ENCODE results near the gene FSHB.

Gene FSHB

DNA sequence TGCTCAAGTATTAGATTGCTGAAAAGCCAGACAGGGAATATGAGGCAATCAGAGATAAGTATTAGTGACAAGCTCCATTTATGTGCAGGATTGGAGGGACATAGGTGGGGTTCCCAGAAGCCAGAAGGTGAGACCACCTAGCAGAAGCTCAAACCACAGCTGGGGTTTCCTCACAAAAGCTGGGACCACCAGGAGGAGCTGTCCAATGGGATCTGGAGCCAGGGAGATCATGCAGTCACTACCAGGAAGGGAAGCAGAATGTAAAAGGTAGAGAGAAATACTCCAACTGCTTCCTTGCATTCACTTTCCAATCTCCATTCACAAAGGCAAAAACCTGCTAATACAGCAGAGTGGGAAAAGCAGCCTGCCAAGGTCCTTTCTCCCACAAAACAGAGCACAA lies 5.2 kb upstream of the FSHB start:
- Histone ChIP-seq H3K27me3 (replicated peaks; ENCODE audit: control insufficient read depth, insufficient read depth, low read length) (no peaks in the 10 kb centered on the region), H3K36me3 (ENCODE audit: control insufficient read depth, insufficient read depth, low read length) (no peaks in the 10 kb centered on the region), H3K4me3 (replicated peaks; ENCODE audit: low read depth, low read length) (no peak overlapping the region)
- DNase-seq (ENCODE audit: extremely low read depth, insufficient read length), result no peak
- TF ChIP-seq, protein P1, sequence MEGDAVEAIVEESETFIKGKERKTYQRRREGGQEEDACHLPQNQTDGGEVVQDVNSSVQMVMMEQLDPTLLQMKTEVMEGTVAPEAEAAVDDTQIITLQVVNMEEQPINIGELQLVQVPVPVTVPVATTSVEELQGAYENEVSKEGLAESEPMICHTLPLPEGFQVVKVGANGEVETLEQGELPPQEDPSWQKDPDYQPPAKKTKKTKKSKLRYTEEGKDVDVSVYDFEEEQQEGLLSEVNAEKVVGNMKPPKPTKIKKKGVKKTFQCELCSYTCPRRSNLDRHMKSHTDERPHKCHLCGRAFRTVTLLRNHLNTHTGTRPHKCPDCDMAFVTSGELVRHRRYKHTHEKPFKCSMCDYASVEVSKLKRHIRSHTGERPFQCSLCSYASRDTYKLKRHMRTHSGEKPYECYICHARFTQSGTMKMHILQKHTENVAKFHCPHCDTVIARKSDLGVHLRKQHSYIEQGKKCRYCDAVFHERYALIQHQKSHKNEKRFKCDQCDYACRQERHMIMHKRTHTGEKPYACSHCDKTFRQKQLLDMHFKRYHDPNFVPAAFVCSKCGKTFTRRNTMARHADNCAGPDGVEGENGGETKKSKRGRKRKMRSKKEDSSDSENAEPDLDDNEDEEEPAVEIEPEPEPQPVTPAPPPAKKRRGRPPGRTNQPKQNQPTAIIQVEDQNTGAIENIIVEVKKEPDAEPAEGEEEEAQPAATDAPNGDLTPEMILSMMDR (IDR thresholded peaks at IDR 0.05; ENCODE audit: insufficient read depth, low read length, poor library complexity, severe bottlenecking), result no peak

DNA sequence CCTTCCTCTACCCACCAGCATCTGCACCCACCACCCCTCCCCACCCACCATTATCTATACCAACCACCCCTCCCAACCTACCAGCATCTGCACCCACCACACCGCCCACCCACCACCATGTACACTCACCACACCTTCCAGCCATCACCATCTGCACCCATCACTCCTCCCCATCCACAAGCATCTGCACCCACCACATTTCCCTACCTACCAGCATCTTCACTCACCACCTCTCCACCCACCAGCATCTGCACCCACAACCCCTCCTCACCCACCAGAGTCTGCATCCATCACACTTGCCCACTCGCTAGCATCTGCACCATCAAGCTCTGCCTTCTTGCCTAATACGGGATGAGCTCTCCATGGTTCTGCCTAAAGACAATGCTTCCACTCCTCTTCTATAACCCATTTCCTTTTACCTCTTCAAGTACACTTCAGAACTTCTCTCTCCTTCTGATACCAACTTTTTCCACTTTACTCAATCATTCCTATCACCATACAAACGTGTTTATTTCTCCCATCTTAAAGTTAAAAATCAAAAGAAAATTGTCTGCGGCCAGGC lies 2.4 kb upstream of the FSHB start:
- Histone ChIP-seq H3K4me3 (replicated peaks; ENCODE audit: low read depth, low read length) (no peak overlapping the region), H3K36me3 (ENCODE audit: control insufficient read depth, insufficient read depth, low read length) (no peaks in the 10 kb centered on the region), H3K27me3 (replicated peaks; ENCODE audit: control insufficient read depth, insufficient read depth, low read length) (no peaks in the 10 kb centered on the region)
- TF ChIP-seq, protein P1 (IDR thresholded peaks at IDR 0.05; ENCODE audit: insufficient read depth, low read length, poor library complexity, severe bottlenecking), result no peak
- DNase-seq (ENCODE audit: extremely low read depth, insufficient read length), result no peak

GRCh38 chr11:30239025-30239424 lies 8.2 kb downstream of the FSHB start:
- H3K36me3 ChIP-seq (ENCODE audit: control insufficient read depth, insufficient read depth, low read length), result no peaks in the 10 kb centered on the region
- H3K4me3 ChIP-seq (replicated peaks; ENCODE audit: low read depth, low read length), result no peak overlapping the region
- TF ChIP-seq, protein P1 (IDR thresholded peaks at IDR 0.05; ENCODE audit: insufficient read depth, low read length, poor library complexity, severe bottlenecking), result no peak
- DNase-seq (ENCODE audit: extremely low read depth, insufficient read length), result no peak
- H3K27me3 ChIP-seq (replicated peaks; ENCODE audit: control insufficient read depth, insufficient read depth, low read length), result no peaks in the 10 kb centered on the region

DNA sequence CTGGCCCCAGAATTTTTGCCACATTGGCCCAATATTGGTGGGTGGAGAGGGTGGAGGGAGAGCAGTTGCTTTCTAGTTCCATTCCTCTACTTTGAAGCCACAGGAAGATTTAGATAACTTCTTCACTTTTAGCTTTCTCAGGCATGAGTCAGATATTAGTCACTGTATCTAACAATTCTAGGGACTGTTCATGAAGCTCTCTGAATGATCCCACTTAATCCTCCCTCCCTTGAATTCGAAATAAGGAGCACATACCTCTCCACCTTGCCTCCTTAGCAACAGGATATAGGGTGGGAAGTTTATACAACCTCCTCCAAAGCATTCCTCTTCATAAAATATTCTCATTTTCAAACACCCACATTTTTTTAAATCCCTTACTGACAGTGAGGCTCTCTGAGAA lies 13.5 kb downstream of the FSHB start:
- no peak for DNase-seq (ENCODE audit: extremely low read depth, insufficient read length)
- Histone ChIP-seq H3K36me3 (ENCODE audit: control insufficient read depth, insufficient read depth, low read length) (no peaks in the 10 kb centered on the region), H3K27me3 (replicated peaks; ENCODE audit: control insufficient read depth, insufficient read depth, low read length) (no peaks in the 10 kb centered on the region), H3K4me3 (replicated peaks; ENCODE audit: low read depth, low read length) (no peak overlapping the region)
- TF ChIP-seq, protein P1 (IDR thresholded peaks at IDR 0.05; ENCODE audit: insufficient read depth, low read length, poor library complexity, severe bottlenecking), result no peak

GRCh38 chr11:30245621-30246020 lies 14.8 kb downstream of the FSHB start:
- DNase-seq (ENCODE audit: extremely low read depth, insufficient read length), result no peak
- Histone ChIP-seq H3K36me3 (ENCODE audit: control insufficient read depth, insufficient read depth, low read length) (no peaks in the 10 kb centered on the region), H3K4me3 (replicated peaks; ENCODE audit: low read depth, low read length) (no peak overlapping the region), H3K27me3 (replicated peaks; ENCODE audit: control insufficient read depth, insufficient read depth, low read length) (no peaks in the 10 kb centered on the region)
- TF ChIP-seq, protein P1 (IDR thresholded peaks at IDR 0.05; ENCODE audit: insufficient read depth, low read length, poor library complexity, severe bottlenecking), result no peak
